HG03565 (cell line): ENCODE results near the gene MAML1.
"Not testable (repeated sequence)": the region's sequence is repeated elsewhere in the genome, so short reads cannot be mapped to it uniquely, and the experiment has no call there.

Experiments used
- ATAC-seq: cut with Tn5 transposase; IDR thresholded peaks from one replicate; pipeline ENCODE4 v1.9.1; 2021; ENCODE audit warnings: mild to moderate bottlenecking, moderate library complexity; ENCODE audit not compliant: unreplicated experiment

MAML1 gene

DNA sequence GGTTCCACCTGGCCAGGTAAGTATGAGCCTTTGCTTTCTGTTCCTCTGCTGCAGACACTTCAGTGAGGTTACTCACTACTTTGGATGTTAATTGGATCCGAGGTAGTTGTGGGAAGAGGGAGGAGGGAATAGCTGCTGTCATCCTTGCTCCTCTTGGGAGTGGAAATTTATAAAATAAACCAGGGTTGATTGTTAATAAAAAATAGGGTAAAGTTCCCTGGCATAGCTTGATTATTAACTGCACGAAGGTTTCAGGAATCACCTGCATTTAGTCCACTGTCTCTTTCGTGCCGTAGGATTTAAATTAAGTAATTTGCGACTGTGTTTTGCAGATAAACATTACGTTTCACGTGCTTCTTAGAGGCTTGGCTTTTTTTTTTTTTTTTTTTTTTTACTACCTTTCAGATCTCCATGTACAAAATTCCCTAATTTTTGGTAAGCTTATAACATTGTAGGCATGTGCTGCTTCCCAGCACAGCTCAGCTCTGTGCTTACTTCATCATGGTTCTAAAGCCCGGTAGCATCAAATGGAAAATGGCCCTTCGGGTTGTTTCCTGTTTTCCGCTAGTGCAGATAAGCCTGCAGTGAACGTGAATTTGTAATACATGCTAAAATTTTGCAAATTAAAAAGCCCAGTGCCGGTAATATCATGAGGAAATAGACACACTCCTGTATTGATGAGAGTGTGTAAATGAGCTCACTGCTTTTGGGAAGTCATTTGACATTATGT is 34.3 kb downstream of the MAML1 start:
- ATAC-seq = no peak

DNA sequence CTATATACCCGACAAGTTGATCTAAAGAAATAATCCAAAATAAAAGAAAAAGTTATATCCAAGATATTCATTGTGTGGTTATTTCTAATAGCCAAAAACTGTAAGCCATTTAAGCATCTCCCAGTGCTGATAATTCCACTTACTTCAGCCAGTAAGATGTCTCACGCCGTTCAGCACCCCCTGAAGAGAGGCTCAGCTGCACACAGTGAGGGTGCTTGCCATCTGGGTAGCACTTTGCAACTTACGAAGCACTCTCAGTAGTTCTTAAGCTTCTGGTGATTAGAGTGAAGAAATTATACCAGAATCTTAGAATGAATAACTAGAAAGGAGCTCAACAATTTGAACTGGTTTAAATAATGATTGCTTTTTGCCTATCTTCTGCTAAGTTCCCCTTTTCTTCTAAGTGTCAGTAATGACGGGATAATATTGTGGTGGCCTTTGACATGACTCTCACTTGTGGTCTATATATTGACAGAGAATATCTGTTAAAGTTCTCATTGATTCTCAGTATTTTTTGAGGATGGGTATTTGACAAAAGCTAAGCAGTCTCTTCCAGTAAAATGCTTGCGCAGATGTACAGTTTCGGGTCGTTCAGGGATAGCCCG is 35.0 kb downstream of the MAML1 start:
- no peak for ATAC-seq

DNA sequence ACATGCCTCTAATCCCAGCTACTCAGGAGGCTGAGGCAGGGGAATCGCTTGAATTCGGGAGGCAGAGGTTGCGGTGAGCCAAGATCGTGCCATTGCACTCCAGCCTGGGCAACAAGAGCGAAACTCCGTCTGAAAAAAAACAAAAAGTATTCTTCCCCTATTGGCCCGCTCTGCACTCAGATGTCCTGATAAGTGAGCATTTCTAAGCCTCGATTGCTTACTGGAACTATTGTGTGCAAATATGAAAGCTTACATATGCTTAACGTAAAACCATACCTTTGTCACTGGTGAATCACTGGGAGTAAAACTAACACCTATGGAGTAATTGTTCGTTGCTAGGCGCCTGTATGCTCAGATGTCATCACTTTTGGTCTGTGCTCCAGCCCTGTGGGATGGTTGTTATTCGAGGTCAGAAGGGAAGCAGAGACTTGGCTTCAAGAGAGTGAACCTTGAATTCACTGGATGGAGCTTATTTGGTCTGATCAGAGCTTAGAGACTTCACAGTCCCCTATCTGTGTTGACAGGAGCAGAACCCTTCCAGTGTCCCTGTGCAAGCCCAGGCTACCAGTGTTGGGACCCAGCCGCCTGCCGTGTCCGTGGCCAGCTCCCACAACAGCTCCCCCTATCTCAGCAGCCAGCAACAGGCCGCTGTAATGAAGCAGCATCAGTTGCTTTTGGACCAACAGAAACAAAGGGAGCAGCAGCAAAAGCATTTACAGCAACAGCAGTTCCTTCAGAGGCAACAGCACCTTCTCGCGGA is 35.9 kb downstream of the MAML1 start:
- no peak for ATAC-seq

DNA sequence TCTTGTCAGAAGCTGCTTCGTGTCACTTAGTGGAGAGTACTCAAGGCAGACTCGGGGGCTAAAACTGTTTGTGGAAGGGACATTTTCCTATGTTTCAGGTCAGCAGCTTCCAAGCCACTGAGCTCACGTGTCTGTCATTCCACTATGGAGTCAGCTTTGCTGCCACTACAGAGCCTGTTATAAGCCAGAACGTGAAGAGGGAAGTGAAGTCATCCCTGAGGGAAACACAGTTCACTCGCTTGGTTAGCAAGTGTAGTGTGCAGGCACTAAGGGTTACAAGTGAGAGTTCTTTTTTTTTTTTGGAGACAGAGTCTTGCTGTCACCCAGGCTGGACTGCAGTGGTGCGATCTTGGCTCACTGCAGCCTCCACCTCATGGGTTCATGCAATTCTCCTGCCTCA is 36.6 kb downstream of the MAML1 start:
- no peak for ATAC-seq

DNA sequence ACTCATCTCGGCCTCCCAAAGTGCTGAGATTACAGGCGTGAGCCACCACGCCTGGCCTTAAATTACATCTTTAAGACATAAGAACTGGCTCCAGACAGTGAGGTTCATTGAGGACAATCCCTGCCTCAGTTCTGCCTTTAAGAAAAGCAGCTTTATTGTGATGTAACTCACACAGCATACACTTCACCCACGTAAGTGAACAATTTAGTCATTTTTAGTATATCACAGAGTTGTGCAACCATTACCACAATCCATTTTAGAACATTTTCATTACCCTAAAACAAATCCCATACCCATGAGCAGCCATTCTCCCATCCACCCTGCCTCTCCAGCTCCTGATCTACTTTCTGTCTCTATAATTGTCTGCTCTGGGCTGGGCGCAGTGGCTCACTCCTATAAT is 37.2 kb downstream of the MAML1 start:
- ATAC-seq = no peak

DNA sequence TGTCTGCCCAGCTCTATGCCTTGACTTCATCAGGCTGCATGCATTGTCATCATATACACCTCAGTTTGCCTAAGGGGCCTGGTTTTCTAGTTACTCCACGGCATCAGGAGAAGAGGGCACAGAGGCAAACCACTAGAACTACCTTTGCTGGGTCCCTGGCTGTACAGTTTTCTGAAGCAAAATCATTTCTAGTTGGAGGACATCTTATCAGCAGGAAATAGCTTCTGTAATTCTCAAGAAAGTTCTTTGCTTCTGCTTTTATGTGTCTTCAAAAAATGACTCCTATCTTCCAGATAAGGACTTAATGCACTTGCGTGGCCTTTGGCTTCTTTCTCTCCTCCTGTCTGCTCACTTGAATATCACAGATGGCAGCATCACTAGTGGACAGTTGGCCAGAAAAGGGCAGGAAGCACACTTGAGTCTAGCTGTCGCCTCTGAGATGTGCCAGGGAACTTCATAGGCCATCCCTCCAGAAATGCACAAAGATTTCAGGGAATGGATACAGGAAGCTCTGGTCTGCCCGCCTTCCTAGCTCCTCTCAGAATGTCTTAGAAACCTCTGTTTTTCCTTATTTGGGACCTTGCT is 38.8 kb downstream of the MAML1 start:
- no peak for ATAC-seq

DNA sequence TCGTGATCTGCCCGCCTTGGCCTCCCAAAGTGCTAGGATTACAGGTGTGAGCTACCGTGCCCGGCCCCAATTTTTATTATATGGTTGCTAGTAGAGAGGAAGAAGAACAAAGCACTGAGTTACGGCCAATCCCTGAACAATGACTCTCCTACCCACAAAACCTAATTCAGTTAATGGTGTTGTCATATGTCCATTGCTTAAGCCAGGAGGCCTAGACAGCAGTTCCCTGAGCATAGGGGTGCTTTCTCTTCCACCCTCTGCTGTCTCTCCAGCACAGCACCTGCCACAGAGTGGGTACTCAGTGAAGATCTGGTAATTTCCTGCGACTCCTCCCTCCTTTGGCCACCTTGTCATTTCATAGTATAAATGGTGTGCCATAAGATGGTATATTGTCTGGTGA is 39.7 kb downstream of the MAML1 start:
- no peak for ATAC-seq

DNA sequence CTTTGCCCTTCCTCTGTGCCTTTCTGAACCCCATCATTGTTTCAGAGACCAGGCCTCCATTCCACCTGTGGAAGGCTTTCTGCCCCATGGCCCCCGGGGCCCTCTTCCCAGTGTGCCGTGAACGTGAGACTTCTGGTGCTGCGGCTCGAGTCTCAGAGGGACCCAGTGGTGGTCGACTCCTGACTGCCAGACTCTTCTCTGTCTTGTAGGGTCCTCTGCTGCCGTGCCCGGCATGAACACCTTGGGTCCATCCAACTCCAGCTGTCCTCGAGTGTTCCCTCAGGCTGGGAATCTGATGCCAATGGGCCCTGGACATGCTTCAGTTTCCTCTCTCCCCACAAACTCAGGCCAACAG is 41.0 kb downstream of the MAML1 start:
- no peak for ATAC-seq

DNA sequence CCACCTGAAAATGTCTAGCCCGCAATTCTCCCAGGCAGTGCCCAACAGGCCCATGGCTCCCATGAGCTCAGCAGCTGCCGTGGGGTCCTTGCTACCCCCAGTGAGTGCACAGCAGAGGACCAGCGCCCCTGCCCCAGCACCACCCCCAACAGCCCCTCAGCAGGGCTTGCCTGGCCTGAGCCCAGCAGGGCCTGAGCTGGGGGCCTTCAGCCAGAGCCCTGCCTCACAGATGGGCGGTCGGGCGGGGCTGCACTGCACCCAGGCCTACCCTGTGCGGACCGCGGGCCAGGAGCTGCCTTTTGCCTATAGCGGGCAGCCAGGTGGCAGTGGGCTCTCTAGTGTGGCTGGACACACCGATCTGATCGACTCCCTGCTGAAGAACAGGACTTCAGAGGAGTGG is 41.8 kb downstream of the MAML1 start:
- ATAC-seq = no peak

DNA sequence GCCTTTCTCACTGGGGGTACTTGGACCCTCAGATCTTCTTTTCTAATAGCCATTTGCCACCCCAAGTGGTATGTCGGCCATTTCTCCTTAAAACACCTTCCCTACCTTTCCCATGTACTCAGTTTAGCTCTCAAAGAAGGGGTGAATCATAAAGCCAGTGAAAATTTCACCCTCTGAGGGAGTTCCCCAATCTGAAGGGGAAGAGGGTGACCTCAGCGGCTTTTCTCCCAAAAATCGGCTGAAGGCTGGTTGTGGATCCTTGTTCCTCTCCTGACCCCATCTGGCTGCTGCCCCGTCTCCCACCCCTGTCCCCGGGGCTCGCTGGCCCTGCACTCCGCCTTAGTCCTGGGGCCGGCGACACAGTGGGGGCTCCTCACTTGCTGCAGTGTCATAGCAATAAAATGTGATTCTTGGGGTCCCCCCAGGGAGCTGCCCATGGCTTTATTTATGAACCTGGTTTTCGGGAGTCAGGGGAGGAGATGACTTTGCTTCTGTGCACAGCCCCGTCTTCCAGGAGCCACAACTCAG is 43.9 kb downstream of the MAML1 start:
- no peak for ATAC-seq

DNA sequence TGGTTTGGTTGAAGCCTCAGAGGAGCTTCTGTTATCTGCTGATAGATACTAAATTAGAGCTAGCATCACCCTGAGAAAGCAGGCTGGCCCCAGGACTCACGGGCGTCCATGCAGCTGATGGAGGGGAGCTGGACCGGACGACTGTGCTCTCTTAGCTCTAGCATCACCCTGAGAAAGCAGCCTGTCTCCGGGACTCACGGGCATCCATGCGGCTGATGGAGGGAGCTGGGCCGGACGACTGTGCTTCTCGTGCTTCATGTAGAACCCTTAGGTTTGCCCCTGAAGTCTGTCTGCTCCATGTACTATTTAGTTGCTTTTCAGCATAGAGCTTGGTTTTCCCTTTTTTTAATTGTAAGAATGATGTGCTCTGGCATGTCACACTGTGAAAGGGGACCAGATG is 44.8 kb downstream of the MAML1 start:
- ATAC-seq = no peak

DNA sequence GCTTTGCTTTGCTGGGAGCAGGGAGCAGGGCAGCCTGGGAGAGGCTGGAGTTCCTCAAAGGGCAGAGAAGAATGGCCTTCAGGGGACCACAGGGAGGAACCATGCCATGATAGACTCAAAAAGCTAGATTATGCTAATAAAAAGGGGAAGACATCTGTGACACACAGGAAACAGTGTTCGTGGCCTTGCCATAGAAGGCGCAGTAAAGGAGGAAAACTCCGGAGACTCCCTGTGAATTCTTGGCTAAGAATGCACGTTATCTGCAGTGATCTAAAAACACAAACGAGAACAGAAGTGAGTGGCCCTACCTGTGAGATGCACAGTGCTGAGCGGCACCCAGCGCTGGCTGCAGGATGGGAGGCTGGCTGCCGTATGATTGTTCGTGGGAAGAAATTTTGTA is 45.3 kb downstream of the MAML1 start:
- ATAC-seq = no peak

DNA sequence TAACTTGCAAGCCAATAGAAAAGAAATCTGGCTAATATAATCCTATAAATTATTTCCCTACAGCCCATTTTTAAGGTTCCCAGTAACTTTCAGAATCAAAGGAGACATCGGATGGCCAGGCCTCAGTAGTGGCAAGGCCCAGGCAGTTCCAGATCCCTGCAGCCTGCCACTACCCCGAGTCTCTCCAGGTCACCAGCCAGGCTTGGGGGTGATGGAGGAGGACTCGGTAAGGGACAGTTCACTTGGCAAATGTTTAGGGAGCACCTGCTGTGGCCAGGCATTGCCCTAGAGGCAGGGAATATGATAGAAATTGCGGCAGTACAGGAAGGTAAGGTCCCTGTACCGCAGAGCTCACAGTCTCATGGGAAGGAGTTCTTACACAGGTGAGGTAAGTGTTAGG is 46.0 kb downstream of the MAML1 start:
- ATAC-seq = no peak

DNA sequence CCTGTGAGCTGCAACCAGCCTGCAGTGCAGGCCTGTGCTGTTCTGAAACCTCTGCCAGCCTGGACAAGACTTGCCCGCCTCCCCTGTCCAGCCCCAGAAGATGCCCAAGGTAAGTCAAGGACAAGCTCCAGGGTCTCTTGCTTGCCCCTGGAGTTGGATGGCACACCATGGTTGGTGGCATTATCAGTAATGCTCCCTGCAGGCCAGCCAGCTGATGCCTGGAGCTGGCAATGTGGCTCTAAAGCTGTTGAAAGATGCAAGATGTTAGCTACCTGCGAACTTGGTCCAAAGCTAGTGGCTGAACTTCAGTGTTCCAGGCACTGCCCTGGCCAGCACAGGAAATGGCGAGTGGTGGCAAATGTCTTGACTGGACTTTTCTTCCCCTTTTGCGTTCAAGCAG is 47.2 kb downstream of the MAML1 start:
- ATAC-seq = no peak

DNA sequence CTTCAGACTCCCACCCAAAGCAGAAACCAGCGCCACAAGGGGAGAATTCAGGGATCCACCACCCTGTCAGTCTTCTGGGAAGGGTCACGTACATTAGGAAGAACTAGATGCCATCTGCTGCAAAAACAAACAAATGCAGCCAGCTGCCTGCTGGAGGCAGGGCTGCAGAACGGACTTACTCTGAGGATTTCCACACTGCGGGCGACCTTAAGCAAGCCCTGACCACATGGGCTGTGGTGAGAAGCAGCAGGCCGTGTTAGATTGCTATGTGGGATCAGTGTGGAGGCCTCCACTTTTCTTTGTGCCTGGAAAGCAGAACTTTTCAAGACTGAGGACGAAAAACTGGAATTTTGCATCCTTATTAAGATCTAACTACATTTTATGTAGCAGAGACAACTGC is 47.7 kb downstream of the MAML1 start:
- no peak for ATAC-seq

DNA sequence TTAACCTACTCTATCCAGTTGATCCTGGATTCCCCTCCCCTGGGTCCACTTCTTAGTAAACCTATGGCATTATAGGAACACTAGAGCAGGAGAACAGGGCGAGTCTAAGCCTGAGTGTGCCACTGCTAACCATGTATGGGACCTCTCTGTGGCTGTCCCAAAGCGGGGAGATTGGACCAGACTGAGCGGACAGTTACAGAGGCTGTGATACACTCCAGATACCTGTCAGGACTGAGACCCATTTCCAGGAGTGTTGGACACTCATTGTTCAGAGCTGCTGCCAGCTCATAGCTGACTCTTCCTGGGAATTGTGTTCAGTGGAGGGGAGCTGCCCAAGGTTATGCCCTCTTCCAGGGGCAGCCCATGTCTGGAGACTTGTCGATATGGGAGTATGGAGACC is 49.2 kb downstream of the MAML1 start:
- no peak for ATAC-seq

DNA sequence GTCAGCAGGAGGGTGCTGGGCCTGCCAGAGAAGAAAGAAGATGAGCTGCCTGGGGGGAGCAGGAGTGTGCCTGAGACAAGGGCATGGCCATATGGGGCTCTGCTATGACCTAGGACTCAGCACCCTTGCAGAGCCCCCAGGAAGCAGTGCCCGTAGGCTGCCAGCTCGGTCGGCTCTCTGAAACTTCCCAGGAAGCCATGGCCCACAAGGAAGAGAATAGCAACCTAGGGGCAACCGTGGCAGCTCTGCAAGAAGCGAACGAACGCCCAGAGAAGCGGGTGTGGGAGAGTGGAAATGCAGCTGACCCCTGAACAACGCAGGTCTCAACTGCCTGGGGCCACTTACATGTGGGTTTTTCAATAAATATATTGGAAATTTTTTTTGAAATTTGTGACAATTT is 50.5 kb downstream of the MAML1 start:
- no peak for ATAC-seq

DNA sequence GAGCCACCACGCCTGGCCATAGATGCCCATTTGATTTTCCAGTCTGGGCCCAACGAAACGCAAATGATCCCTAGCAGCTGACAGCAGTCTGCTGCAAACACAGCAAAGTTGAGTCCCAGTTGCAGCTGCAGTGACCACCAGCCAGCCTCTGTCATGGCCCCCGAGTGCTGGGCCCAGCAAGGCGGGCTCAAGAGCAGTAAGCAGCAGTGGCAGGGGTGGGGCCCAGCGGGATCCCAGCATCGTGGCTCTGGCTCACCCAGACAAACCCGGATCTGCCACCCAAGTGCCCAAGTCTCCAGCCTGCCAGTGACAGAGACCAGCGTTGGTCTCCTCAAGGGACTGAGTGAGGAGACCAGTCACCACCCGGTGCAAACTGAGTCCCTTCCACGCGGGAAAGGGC is 54.2 kb downstream of the MAML1 start:
- no peak for ATAC-seq

DNA sequence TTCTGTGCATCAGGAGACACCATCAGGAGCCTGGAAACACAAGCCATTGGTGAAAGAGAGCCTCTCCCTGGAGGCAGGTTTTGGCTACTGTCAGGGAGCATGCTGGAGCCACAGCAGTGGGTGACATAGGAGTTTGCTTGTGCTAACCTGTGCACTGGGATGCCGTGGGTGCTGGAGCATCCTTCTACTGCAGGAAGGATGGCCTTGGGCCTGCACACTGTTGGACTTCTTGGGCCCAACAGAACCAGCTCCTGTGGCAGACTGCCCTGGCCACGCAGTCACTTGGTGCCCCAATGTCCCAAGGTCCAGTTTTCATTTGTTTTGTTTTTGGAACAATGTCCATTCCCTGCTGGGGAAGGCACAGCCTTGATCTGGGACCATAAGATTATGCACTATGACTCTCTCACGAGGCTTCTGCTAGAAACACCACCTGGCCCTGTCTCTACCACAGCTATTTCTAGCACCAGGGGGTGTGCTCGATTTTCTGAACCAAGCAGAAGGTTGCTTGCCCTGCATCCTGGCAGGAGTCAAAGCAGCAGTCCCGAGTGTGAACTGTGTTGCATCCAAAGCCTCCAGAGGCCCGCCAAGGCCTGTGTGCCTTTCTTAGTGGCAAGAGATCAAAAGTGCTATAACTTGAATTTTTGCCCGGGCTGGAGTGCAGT is 55.7 kb downstream of the MAML1 start:
- no peak for ATAC-seq

DNA sequence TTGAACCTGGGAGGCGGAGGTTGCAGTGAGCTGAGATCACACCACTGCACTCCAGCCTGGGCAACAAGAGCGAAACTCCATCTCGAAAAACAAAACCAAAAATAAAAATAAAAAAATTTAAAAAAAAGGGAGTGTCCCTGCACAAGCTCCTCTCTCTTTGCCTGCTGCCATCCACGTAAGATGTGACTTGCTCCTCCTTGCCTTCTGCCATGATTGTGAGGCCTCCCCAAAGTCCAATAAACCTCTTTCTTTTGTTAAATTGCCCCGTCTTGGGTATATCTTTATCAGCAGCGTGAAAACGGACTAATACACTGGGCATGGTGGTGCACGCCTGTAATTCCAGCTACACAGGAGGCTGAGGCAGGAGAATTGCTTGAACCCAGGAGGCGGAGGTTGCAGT is 56.7 kb downstream of the MAML1 start:
- ATAC-seq = not testable (repeated sequence)
